ENCODE measurements around the gene PAGR1.
"Not testable (repeated sequence)": the region's sequence is repeated elsewhere in the genome, so short reads cannot be mapped to it uniquely, and the experiment has no call there.

PAGR1 gene

DNA sequence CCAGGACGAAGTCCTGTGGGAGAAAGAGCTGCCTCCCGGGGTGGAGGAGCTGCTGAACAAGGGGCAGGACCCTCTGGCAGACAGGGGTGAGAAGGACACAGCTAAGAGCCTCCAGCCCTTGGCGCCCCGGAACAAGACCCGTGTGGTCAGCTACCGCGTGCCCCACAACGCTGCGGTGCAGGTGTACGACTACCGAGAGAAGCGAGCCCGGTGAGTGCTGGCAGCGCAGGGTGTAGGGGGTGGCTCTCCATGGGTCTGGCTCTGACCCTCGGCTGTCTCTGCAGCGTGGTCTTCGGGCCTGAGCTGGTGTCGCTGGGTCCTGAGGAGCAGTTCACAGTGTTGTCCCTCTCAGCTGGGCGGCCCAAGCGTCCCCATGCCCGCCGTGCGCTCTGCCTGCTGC is 25.7 kb downstream of the PAGR1 start:
- DNase-seq, result no peak

DNA sequence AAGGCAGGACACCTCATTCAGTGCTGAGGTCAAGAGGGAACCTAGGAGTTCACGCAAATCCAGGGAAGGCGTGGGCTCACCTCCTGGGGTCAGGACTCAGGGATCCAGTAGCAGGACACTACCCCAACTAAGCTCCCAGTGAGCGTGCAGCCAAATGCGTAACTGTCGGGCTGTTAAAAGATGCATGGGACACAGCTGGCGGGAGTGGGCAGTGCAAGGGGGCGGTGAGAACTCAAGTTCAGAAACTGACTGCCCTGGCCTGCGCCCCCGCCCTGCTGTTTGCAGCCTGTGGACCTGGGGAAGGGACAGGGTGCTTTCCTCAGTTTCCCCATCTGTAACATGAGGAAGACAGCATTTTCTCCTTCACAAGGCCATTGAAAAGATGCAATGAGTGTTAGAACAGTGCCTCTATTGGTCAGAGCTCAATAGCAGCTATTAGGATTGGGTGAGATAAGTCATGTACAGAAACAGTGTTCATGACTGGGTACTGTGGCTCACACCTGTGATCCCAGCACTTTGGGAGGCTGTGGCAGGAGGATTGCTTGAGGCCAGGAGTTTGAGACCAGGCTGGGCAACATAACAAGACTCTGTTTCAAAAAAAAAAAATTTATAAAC is 26.9 kb downstream of the PAGR1 start:
- no peak for DNase-seq

DNA sequence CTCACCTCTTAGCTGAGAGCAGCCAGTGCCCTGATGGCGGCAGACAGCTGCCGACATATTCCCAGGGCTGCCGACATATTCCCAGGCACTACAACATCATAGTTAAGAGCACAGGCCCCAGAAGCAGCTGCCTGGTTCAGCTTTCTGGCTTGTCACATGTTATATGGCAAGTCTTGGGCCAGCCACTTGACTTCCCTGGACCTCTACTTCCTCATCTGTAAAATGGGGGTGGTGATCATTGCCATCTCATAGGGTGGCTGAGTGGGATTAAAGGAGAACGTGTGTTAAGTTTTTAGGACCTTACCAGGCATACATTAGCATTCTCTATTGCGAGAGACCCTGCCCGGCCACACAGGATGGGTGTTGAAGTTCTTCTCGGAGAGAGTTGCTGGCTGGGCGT is 28.0 kb downstream of the PAGR1 start:
- no peak for DNase-seq

DNA sequence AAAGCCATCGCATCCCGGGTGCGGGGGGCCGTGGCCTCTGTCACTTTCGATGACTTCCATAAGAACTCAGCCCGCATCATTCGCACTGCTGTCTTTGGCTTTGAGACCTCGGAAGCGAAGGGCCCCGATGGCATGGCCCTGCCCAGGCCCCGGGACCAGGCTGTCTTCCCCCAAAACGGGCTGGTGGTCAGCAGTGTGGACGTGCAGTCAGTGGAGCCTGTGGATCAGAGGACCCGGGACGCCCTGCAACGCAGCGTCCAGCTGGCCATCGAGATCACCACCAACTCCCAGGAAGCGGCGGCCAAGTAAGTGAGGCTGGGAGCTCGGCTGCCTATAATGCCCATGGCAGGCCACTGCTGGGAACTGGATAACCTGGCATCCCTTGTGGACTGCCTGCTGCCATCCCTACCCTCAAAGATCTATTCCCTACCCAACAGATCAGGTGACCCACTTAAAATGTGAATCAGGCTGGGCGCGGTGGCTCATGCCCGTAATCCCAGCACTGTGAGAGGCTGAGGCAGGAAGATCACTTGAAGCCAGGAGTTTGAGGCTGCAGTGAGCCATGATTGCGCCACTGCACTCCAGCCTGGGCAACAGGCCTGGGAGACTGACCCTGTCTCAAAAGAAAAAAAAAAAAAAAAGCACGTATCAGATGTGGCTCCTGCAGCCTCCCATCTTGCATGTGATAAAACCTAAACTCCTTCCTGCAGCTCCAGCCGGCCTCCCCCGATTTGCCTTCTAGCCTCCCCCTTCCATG is 28.8 kb downstream of the PAGR1 start:
- no peak for DNase-seq

DNA sequence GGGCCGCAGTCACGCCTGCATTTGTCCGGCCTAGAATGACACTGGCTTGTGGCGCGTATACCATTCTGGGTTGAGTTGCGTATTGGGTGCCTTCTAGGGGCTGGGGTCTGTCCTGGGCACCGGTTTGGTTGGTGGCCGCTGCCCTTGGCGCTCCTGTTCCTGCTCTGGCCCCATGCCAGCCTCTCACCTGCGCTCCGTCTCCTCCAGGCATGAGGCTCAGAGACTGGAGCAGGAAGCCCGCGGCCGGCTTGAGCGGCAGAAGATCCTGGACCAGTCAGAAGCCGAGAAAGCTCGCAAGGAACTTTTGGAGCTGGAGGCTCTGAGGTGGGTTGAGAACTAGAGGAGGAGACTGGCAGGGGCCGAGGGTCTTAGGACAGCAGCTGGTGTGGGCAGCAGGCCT is 29.7 kb downstream of the PAGR1 start:
- no peak for DNase-seq

DNA sequence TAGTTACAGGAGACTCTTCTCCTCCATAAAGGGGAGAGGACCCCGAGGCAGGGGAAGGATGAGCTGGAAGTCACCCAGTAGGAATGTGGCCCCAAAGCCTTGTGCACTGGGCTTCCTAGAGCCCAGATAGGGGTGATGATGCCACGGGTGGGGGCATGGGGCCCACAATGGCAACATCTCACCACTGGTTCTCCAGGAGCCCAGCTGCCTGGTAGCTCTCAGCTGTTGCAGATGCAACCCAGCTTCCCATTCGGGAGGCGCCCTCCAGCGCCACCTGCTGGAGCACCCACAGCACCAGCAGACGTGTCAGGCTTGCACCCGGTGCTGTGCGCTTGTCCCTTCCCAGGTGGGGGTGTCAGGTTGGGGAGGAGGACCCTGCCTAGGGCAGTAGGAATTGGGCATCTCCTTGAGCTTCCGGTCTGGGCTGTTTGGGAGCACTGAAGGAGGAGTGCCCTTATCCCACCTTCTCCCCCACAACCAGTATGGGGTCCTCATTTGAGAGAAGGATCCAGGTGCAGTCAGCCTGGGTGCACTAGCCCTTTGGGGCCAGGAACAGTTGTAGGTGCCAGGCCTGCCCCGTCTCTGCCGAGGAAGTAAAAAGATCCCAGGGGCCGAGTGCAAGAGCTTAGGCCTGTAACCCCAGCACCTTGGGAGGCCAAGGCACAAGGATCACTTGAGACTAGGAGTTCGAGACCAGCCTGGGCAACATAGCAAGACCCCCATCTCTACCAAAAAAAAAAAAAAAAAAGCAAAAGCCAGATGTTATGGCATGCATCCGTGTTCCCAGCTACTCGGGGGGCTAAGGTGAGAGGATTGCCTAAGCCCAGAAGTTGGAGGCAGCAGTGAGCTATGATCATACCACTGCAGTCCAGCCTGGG is 32.7 kb downstream of the PAGR1 start:
- DNase-seq, result peak; percentile 82

DNA sequence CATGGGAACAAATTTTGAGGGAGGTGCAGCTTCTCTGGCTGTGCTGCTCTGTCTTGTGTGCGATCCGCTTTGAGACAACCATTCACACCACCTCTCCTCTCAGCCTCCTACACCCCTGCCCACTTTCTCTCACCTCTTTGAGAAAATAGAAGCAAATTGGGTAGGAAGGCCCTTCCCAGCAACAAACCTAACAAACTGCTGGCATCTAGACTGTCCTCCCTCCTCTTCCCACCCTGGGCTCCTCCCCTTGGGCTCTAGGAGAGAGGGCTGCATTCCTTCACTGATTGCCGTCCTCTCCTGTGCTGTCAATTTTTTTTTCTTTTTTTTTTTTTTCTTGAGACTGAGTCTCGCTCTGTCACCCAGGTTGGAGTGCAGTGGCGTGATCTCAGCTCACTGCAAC is 33.6 kb downstream of the PAGR1 start:
- no peak for DNase-seq

DNA sequence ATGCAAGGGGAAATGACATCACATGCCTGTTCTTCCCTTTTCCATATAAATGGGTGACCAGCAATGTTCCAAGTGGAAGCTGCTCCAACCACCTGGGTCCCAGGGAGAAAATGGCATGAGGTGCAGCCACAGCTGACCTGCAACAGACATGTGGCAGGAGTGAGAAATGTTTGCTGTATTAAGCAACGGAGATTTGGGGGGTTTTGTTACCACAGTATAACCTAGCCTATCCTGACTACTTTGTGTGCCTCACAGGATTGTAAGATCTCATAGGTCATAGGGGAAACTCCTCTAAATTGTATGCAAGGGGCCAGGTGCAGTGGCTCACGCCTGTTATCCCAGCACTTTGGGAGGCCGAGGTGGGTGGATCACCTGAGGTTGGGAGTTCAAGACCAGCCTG is 35.0 kb downstream of the PAGR1 start:
- DNase-seq, result no peak

DNA sequence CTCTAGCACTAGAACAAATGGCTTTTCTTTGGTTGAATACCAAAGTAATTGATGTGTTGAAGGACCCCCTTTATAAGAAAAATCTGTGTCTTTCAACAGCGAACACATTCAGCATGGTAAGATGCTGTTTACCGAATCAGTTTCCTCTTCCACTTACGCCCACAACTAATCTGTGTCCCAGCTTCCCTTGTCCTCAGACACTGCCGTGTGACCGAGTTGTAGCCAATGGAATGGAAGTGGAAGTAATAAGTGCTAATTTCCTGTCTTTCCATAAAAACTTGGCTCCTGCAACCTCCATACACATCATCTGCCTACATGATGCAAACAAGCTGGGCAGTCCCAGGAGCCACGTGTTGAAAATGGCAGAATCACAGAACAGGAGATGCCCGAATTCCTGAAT is 36.7 kb downstream of the PAGR1 start:
- no peak for DNase-seq

DNA sequence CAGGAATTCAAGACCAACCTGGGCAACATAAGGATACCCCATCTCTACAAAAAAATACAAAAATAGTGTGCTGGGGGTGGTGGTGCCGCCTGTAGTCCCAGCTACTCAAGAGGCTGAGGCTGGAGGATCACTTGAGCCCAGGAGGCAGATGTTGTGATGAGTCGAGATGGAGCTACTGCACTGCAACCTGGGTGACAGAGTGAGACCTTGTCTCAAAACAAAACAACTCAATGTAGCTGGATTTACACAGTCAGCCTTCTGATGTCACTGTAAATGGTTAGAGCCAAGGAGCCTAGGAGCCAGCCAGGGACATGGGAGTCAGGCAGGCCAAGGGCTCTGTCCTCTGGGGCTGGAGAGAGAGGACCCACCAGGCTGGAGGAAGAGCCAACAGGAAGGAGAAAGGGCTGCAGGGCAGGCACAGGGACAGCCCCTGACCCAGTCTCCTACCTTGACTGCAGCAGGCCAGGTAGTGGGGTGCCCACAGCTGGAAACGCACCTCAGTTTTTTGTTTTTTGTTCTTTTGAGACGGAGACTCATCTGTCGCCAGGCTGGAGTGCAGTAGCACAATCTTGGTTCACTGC is 38.7 kb downstream of the PAGR1 start:
- DNase-seq, result no peak

DNA sequence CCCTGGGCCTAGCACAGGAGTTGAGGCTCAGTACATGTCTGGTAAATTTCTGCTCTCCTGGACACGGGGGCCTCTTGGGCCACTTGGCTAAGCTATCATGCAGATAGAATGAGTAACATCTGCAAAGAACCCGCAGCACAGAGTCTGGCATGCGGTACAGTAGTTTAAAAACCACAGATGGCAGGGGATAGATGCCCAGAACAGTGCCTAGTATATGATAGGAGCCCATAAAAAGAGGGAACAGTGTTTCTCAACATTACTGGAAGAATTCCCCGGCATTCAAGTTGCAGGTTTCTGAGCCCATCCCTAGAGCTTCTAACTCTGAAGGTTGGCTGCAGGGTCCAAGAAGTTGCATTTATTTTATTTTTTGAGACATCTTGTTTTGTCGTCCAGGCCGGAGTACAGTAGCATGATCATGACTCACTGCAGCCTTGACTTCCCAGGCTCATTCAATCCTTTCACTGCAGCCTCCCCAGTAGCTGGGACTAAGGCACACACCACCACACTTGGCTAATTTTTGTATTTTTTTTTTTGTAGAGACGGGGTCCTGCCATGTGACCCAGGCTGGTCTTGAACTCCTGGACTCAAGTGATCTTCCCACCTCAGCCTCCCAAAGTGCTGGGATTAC is 41.3 kb downstream of the PAGR1 start:
- no peak for DNase-seq

DNA sequence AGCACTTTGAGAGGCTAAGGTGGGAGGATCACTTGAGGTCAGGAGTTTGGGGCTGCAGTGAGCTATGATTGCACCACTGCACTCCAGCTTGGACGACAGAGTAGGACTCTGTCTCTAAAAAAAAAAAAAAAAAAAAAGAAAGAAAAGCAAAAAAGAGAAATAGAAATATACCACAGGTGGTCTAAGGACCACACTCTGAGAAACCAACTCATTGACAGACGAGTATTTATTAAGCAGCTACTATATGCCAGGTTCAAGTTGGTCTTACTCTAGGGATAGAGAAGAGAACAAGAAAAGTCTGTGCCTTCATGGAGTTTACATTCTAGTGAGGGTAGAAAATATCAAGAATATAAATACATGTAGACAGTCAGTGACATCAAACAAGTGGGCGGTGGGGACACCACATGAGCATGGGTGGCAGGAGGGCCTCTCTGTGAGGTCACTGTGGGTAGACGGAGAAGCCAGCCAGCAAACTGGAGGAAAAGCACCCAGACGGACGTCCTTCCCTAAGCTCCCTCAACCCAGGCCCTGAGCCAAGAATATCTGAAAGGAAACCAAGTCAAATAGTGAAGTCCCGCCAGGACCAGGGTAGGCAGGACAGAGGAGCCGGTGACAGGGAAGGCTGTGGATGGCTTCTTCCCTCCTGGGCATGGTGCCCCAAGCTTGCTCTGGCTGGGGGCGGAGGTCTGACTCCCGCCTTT is 42.3 kb downstream of the PAGR1 start:
- no peak for DNase-seq

DNA sequence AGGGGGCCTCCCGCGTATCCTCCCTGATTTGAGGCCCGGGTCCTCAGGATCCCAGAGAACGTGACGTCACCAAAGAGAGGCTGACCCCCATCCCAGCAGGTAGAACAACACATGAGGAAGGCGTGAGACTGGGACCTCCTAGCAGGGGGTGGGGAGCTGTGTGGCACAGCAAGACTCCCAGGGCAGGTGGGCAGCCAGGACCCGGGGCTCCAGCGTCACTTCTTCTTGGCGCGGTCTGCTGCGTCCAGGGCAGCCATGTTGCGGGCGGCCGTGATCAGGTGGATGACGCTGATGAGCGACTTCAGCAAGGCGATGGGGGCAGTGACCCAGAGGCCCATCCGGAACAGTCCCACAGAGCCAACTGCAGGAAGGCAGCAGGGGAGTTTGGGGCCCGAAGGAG is 43.0 kb downstream of the PAGR1 start:
- DNase-seq, result no peak

DNA sequence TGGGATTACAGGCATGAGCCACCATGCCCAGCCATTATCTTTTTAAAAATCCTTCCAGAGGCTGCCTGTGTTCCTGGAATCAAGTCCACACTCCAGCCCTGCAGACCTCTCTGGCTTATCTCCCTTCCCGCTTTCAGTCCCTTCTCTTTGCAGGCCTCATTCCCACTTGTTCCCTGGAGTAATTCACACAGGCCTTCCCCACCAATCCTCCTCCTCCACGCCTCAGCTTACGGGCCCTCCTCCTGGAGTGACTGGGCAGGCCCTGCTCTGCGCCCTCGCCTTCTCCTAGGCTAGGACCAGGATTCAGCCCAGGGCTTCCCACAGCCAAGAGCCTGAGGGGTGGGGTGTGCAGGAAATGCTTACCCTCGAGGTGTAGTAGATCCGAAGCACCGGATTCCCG is 44.3 kb downstream of the PAGR1 start:
- DNase-seq, result no peak

DNA sequence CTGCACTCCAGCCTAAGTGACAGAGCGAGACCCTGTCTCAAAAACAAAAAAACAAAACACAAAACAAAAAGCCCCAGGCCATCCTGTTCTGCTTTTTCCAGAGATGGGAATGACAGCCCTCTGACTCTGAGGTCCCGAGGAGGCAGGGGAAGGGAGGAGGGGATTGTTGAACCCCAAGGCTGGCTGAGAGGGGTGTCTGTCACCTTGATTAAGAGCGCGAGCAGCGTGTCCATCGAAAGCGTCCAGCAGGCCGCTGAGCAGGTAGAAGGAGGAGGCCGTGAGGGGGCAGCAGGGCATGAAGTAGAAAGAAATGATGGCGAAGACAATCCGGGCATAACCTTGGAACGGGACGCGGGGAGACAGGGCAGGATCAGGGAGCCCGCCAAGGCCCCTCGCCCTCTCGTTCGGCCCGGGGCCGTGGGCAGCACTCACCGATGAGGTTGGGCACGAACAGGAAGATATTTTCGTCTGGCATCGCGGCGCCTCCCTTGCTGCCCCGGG is 46.5 kb downstream of the PAGR1 start:
- DNase-seq, result no peak

DNA sequence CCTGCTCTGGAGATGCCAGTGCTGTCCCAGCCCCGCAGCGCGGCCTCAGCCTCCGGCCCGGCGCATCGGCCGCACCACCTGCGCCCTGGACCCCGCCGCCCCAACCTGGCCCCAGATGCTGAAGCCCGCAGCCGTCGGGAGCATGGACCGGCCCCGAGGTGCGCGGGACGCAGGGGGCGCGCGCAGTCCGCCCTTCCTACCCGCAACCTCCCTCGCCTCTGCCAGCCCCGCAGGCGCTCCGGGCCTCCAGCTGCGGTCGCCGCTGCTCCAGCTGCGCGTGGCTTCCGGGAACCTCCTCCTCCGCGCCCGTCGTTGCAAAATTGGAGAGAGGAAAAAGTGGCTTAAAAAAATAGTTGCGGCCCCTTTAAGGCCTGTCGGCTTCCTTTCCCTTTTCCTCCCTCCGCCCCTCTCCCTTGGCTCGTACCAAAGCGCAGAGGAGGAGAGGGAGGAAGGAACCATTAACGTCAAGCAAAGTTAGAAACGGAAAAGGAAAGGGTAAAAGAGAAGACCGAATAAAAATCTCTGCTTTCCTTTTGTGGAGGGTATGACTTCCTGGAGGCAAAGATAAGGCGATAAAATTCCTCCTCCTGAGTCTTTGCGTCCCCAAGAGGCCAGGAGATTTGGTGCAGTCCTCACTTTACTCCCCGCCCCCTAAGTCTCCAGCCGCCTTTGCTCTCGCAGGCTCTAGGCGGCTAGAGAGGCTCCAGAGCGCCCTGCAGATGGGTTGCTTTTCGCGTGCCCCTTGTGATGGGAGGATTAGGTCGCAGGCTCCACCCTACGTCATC is 47.1 kb downstream of the PAGR1 start, which contains the start of gene CDIPT:
Gene CDIPT (minus strand): TSS at position 343 of the 785 bp plus-strand sequence. CDS start 369 bp downstream, outside the sequence.
- DNase-seq, result peak; percentile 95

DNA sequence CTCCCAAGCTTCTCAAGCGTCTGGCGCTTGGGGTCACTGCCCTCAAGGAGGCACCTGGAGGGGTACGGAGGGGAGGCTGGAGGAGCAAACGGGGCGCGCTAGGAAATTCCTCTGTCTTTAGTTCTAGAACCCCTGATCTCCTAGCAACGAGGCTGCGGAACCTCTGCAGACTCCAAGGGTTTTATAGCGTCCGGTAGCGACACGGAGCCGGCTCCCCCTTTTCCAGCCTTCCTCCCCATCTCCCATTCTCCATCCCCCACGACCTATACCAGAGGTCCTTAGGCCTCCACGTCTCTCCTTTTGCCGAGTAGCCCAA is 47.7 kb downstream of the PAGR1 start:
- no peak for DNase-seq

DNA sequence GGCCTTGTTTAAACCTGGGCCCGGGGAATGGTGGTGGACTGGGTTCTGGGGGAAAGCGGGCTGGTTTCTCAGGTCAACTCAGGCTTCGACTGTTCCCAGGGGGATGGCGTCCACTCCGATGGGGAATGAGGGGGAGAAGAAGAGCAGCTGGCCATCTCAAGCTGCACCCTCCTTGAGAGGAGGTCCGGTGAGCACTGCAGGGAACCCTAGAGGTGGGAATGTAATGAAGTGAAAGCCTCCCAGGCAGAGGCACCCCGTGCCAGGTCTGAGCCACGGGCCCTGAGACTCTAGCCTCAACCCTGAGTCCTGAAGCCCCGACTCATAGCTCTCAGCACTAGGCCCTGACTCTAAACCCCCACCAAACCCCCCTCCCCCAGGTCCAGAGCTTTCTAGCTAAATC is 48.3 kb downstream of the PAGR1 start:
- no peak for DNase-seq

DNA sequence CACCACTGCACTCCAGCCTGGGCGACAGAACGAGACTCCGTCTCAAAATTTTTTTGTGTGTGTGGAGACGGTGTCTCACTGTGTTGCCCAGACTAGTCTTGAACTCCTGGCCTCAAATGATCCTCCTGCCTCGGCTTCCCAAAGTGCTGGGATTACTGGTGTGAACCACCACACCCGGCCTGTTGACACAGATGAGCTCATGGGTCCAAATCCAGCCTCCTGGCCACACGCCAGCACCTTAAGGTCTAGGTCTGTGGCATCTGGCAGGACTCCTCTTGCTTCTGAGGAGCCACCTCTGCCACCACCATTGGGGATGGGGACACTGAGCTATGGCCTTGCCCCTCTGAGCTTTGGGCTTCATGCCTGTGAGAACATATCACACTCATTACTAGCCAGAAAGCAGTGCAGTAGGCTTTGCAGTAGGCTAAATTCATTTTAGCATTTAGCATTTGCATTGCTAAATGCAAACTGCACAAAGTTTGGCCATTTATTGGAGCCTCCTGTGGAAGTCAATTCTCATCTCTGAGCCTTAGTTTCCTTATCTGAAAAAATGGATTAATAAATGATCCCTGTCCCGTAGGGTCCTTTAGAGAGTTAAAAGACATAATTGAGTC is 52.6 kb downstream of the PAGR1 start:
- no peak for DNase-seq

DNA sequence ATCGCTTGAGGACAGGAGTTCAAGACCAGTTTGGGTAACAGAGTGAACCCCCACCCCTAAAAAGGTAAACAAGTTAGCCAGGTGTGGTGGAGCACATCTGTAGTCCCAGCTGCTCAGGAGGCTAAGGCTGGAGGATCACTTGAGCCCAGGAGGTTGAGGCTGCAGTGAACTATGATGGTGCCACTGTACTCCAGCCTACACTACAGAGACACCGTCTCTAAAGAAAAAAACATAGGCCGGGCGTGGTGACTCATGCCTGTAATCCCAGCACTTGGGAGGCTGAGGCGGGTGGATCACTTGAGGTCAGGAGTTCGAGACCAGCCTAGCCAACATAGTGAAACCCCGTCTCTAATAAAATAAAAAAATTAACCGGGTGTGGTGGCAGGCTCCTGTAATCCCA is 53.1 kb downstream of the PAGR1 start:
- not testable (repeated sequence) for DNase-seq

All from stimulated activated CD4-positive, alpha-beta T cell treated with anti-CD3 and anti-CD28 coated beads, Interleukin-1b, Interleukin-23, amount 100 ng/mL, for 48 hours (primary cell).